GM18517 (cell line): ENCODE data around the gene NPM1.
A peak's percentile ranks its signal among the peaks of the same experiment; 100 is the strongest.
"Not testable (repeated sequence)": the region's sequence is repeated elsewhere in the genome, so short reads cannot be mapped to it uniquely, and the experiment has no call there.

Experiments
- ATAC-seq: cut with Tn5 transposase; IDR thresholded peaks from one replicate; pipeline ENCODE4 v1.9.1; 2021; ENCODE audit warnings: mild to moderate bottlenecking, moderate library complexity; ENCODE audit not compliant: unreplicated experiment

NPM1 gene

DNA sequence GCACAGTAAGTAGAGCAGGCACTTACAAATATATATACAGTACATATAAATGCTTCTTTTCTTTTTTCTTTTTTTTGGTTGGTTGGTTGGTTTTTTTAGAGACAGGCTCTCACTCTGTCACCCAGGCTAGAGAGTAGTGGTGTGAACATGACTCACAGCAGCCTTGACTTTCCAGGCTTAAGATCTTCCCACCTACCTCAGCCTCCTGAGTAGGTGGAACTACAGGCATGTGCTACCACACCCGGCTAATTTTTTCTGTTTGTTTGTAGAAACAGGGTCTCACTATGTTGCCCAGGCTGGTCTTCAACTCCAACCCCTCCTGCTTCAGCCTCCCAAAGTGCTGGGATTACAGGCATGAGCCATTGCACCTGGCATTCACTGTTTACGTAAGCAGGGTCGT, 2.6 kb upstream of the NPM1 start:
- ATAC-seq, result not testable (repeated sequence)

DNA sequence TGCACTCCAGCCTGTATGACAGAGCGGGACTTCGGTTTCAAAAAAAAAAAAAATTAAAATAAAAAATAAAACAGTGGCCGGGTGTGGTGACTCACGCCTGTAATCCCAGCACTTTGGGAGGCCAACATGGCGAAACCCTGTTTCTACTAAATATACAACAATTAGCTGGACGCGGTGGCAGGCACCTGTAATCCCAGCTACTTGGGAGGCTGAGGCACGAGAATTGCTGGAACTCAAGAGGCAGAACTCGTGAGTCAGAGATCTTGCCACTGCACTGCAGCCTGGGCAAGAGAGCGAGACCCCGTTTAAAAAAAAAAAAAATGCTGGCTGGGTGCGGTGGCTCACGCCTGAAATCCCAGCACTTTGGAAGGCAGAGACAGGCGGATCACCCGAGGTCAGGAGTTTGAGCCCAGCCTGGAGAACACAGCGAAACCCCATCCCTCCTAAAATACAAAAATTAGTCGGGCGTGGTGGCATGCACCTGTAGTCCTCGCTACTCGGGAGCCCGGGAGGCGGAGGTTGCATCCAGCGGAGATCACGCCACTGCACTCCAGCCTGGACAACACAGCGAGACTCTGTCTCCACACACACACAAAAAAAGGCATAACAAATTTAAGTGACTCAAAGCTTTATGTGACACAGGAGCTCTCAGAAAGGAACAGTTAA, 1.5 kb upstream of the NPM1 start:
- ATAC-seq, result no peak

DNA sequence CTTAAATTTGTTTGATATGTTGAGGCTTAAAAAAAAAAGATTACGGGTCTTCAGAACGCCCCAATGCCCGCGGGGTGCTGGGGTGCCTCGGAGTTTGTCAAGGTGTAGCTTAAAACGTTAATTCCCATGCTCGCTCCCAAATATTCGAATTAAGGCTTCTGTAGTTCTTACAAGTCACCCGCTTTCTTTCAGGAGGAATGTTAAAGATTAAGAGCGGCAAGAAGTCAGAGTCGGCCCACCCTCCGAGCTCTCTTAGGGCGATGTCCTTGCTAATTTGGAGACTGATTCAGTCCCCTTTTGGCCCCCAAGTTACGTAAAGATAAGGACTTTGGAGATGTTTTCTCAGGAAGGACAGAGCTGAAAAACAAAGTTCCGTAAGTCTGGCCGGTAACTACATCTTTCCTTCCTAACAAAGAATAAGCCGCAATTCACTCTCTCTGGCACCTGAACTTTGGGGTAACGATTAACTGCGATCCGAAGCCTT, 746 bp upstream of the NPM1 start:
- peak; percentile 12 for ATAC-seq

DNA sequence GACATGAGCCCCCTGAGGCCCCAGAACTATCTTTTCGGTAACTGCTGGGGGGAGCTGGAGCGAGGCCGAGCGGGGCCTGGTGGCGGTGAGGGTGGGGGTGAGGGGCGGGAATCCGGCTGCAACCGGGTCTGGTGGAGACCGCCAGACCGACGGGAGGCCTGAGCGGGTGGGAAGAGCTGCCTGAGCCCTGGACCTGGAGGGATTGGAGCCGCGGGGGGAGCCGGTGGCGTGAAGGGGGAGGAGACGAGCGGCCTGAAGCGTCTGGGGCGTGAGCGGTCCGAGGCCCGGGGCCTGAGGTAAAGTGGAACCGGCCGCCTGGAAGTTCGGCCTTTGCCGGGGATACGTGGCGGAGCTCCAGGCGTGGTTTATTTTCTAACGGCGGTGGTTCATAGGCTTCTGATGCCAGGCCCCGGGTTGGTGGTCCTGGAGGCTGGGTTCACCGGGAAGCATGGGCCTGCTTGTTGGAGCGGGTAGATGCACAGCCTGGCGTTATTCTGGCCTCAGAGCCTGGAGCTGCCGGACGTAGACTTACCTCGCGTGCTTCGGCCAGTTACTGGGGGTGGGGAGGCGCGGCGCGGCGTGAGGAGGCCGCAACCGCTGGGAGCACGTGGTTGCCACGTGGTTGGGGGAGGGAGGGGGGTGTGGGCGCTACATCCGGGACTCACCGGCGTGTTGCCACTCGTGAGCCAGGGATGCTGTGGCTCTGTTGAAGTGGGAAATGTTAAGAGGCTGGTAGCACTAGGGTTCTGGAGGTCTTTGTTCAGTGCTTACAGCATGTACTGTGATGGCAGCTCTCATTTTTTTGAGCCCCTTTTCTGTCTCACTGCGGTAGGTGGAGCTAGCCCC, 544 bp downstream of the NPM1 start:
- ATAC-seq, result peak; percentile 39

DNA sequence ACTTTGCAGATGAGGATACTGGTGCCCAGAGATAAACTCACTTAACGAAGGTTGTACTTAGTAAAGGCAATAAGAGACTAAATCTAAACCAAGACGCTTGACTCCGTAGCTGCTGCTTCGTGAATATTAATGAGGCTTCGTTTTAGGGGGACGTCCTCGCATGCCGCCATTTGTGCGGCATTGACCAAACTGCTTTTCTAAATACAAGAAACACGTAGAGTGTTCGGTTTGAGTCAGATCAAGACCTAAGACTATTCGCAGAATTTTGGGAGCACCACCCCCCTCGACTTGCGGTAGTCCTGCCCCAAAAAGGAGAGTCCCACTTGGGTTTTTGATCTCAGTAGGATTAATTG, 1.1 kb downstream of the NPM1 start:
- no peak for ATAC-seq

DNA sequence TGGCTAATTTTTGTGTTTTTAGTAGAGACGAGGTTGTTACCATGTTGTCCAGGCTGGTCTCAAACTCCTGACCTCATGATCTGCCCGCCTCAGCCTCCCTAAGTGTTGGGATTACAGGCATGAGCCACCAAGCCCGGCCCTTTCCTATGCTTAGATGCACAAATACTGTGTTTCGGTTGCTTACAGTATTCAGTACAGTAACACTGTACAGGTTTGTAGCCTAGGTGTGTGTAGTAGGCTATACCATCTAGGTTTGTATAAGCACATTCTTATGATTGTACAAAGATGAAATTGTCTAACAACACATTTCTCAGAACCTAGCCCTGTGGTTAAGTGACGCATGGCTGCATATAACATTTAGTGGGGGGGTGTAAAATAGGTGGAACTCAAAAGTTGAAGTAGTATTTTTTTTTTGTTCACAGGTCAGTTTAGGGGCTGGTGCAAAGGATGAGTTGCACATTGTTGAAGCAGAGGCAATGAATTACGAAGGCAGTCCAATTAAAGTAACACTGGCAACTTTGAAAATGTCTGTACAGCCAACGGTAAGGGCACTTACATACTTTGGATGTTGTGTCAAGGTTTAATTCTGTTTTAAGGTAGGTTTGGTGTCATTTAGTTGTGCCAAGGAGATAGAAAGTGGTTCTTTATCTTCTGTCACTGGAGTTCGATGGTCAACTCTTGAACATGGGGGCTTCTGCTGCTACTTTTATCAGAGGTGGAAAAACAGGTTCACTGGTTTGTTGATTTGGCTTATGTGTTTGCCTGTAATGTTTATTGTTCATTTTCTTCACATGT, 3.4 kb downstream of the NPM1 start:
- ATAC-seq, result no peak

DNA sequence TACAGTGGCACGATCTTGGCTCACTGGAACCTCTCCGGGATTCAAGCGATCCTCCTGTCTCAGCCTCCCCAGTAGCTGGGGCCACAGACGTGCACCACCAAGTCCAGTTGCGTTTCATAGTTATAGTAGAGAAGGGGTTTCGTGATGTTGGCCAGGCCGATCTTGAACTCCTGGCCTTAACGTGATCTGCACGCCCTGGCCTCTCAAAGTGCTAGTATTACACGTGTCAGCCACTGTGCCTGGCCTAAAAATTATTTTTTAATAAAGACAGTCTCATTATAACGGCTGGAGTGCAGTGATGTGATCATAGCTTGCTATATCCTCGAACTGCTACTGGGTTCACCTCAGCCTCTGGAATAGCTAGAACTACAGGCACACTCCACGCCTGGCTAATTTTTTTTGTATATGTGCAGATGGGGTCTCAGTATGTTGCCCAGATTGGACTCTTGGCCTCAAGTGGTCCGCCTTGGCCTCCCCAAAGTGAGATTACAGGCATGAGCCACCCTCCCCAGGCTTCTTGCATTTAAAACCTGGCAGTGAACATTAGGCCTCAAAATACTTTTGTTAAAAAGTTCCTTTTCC, 4.4 kb downstream of the NPM1 start:
- no peak for ATAC-seq

DNA sequence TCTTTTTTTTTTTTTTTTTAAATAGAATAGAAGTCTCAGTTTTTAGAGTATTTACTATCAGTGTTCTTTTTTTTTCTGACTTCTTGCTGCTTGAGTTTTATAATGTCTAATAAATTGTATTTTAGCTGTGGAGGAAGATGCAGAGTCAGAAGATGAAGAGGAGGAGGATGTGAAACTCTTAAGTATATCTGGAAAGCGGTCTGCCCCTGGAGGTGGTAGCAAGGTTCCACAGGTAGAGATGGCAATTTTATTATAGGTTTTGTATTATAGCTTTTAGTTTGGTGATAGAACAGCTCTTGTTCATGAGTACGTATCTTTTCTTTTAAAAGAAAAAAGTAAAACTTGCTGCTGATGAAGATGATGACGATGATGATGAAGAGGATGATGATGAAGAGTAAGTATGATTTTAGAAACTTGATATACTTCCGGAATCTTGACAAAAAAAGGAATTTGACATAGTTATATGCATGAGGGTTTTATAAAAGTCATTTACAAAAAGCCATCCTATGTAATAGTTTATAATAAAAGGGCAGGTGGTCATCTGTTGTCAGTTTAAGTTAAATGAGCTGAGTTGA, 5.0 kb downstream of the NPM1 start:
- no peak for ATAC-seq

DNA sequence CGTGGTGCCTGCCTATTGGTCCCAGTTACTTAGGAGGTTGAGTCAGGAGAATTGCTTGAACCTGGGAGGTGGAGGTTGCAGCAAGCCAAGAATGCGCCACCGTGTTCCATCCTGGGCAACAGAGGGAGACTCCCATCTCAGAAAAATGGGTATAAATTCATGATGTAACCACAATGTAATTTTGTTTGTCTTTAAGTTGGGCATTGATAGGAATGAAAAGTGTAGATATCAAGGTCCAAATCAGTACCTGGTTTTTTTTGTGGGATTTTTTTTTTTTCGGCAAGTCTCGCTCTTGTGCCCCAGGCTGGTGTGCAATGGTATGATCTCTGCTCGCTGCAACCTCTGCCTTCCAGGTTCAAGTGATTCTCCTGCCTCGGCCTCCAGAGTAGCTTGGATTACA, 7.4 kb downstream of the NPM1 start:
- no peak for ATAC-seq

DNA sequence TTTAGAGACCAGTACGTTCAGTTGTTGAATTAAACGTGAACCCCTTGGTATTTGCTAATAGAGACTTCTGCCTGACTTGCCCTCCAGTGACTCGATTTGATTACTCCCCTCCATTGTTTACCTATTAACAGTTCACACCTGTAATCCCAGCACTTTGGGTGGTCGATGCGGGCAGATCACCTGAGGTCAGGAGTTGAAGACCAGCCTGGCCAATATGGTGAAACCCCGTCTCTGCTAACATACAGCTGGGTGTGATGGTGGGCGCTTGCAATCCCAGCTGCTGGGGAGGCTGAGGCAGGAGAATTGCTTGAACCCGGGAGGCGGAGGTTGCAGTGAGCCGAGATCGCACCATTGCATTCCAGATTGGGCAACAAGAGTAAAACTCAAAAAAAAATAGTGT, 8.9 kb downstream of the NPM1 start:
- ATAC-seq, result not testable (repeated sequence)

DNA sequence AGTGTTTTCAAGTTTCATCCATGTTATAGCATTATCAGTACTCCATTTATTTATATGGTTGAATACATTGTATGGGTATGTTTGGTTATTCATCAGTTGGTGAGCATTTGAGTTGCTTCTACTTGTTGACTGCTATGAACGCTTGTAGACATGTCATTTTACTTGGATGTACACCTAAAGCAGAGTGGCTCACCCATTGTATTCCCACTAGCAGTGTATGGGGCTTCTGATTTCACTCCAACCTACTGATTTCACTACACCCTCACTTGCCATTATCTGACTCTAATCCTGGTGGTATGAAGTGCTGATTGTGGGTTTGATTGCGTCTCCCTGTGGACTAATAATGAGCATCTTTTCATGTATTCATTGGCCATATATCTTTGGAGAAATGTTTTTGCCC, 9.5 kb downstream of the NPM1 start:
- ATAC-seq, result no peak

DNA sequence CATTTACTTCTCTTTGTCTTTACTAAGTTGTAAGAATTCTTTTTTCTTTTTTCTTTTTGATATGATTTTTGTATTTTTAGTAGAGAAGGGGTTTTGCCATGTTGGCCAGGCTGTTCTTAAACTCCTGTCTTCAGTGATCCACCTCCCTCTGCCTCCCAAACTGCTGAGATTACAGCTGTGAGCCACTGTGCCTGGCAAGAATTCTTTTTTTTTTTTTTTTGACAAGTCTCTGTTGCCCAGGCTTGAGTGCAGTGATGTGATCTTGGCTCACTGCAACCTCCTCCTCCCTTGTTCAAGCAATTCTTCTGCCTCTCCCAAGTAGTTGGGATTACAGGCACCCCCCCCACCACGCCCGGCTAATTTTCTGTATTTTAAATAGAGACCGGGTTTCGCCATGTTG, 9.9 kb downstream of the NPM1 start:
- no peak for ATAC-seq

DNA sequence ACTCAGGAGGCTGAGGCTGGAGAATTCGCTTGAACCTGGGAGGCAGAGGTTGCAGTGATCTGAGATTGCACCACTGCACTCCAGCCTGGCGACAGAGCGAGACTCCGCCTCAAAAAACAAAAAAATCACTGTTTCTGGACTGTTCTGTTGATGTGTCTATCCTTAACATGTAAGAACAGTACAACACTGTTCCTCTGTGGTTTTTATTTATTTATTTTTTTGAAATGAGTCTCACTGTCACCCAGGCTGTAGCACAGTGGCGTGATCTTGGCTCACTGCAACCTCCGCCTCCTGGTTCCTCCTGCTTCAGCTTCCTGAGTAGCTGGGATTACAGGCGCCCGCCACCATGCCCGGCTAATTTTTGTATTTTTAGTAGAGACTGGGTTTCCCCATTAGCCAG, 11.0 kb downstream of the NPM1 start:
- not testable (repeated sequence) for ATAC-seq

DNA sequence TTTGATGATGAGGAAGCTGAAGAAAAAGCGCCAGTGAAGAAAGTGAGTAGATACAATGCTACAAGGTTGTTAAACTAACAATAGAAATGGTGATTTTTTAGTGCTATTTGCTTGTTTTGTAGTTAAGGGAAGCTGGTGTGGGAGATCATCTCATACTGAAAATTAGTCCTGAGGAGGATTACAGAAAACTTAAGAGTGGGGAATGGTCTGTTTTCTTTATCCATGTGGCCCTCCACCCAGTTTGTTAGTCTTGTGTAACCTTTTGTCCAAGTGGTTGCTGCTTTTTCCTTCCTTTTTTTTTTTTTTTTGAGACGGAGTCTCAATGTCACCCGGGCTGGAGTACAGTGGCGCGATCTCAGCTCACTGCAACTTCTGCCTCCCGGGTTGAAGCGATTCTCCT, 12.5 kb downstream of the NPM1 start:
- ATAC-seq, result no peak

DNA sequence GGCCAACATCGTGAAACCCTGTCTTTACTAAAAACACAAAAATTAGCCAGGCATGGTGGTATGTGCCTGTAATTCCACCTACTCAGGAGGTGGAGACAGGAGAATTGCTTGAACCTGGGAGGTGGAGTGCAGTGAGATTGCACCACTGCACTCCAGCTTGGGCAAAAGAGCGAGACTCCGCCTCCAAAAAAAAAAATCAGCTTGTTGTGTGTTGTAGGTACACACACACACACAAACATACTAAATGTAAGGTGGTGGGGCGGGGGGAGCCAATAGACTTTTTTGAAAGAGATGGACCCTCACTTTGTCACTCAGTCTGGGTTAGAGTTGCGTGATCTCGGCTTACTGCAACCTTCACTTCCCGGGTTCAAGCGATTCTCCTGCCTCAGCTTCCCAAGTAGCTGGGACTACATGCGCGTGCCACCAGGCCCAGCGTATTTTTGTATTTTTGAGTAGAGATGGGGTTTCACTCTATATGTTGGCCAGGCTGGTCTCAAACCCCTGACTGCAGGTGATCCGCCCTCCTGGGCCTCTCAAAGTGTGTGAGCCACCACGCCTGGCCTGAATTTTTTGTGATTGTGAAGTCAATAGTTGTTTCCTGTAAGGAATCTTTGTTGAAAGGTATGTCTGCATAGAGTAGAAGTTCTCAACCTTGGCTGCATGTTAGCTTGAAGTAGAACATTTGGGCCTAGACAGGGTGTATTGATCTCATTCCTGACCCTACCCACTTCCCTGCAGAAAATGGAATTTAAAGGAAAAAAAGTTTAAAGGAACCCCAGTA, 13.7 kb downstream of the NPM1 start:
- ATAC-seq, result no peak

DNA sequence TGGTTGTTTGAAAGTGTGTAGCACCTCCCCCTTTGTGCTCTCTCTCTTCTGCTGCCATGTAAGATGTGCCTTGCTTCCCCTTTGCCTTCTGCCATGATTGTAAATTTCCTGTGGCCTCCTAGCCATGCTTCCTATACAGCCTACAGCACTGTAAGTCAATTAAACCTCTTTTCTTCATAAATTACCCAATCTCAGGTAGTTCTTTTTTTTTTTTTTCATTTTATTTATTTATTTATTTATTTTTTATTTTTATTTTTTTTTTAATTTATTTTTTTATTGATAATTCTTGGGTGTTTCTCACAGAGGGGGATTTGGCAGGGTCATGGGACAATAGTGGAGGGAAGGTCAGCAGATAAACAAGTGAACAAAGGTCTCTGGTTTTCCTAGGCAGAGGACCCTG, 15.1 kb downstream of the NPM1 start:
- not testable (repeated sequence) for ATAC-seq

DNA sequence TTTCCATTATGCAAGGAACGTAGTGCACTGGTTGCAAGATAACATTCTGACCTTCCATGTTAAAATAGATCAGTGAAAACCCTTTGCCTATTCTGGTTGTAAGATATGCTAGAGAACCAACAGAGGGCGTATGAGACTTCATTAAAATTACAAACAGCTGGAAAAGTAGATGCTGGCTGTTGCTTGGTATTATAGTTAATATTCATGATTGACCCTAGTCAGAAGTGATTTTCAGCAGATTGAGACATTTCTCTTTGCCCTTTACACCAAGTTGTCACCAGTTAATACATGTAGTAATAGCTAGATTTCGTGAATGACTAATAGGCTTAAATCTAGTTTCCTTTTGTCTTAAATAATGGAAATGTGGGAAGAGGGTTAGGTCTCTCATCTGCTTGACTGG, 18.0 kb downstream of the NPM1 start:
- ATAC-seq, result no peak

DNA sequence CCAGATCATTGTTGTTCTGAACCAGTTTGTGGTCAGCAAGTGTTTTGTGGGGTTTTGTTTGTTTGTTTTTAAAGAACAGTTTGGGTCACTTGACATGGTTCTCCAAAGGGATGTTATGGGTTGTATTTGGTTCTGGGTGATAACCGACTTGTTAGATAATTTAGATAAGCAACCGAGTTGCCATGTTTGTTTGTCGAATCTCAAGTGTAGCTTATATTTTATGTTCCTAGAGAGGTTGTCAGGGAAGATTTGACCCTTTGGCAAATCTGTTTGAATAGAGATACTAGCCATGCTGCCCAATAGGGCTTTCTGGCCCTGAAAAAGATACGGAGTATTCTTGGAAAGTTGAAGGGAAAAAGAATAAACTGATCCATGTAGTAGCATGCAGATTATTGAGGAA, 19.6 kb downstream of the NPM1 start:
- ATAC-seq, result no peak

DNA sequence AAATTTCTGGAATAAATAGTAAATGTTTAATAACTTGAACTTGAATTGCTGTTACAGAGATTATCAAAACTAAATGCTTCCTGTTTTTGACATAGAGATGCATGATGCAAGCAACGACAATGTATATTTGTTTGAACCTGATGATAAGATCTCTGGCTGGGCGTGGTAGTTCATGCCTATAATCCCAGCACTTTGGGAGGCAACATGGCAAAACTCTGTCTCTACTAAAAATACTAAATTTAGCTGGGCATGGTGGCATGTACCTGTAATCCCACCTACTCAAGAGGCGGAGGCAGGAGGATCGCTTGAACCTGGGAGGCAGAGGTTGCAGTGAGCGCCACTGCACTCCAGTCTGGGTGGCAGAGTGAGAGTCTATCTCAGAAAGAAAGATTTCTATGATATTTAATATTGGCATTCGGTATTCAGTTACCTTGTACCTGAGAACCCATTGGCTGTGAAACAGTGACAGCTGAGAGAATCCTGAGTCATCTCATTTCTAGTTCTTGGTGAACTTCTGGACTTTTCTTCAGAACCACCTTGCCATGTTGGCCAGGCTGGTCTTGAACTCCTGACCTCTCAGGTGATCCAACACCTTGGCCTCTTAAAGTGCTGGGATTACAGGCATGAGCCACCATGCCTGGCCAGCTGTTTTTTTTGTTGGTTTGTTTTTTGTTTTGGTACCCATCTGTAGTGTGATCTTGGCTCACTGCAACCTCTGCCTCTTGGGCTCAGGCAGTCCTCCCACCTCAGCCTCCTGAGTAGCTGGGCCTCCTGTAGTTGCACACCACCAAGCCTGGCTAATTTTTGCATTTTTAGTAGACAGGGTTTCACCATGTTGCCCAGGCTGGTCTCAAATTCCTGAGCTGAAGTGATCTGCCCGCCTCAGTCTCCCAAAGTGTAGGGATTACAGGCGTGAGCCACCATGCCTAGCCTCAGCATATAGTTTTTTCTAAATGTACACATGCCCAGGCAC, 21.8 kb downstream of the NPM1 start:
- no peak for ATAC-seq
